NCI-H146 treated with DMSO at 0.1 percent for 48 hours (cell line): ENCODE measurements around the gene EPHA8.

Experiments used
- DNase-seq: peaks from one replicate; lab custom pipeline; 2025; ENCODE audit not compliant: unreplicated experiment; lab: John Stamatoyannopoulos, UW

EPHA8 gene

DNA sequence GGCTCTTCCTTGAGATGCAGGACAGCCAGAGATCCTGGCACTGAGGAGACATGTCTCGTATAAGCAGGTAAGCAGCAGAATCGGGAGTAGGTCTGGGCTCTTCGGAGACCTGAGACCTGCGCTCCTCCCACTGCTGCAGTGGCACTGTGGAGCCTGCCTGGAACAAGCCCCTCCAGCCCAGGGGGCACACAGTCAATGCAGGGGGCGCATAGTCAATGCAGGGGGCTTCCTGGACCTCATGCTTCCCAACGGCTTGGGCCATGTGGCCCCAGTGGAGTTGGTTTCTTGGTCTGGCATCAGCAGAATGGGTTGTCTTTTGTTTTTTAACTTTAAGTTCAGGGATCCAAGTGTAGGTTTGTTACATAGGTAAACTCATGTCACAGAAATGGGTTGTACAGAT, 27.9 kb upstream of the EPHA8 start:
- DNase-seq, result no peak

DNA sequence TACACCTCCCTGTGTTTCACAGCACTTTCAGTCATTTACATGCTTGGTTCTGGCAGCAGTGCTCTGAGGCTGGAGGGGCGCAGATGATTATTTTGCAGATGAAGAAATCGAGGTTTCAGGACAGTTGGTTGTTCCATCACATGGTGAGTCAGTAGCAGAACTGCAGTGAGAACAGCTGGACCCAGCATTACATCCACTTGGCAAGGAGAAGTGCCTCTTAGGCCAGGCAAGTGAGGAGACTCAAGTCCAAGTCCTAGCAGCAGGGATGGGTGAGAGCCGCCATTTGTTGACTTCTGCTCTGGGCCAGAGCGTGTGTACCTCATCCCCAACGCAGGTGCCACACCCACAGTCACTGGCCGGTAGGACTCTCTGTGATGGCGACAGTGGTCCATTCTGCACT, 26.8 kb upstream of the EPHA8 start:
- DNase-seq, result no peak

DNA sequence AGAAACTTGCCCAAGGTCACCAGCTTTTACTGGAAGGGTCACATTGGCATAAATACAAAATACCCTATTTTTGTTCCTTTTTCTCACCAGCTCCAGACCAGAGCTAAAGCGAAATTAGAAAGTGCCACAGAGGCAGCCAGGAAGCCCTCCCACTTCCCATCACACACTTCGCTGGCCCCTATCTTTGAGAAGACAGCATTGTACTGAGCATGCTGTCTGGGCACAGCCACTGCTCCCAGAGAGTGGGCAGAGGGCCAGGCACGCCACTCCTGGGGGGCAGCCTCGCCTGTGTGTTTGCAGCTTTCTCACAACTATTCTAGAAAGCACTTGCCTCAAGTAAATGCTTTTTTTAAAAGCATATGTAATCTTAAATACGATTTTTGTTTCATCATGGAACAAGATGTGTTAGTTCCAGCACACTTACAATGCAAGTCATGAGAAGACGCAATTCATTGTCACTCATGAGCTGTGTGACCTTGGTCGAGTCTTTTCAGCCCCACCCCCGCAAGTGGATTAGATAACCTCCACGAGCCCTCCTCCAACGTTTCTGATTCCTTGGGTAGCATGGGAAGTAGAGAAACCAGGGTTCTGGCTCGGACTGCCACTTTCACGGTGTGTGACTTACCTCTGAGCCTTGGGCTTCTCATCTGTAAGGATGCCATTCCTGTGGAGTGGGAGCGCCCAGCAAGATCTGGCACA, 25.7 kb upstream of the EPHA8 start:
- no peak for DNase-seq

DNA sequence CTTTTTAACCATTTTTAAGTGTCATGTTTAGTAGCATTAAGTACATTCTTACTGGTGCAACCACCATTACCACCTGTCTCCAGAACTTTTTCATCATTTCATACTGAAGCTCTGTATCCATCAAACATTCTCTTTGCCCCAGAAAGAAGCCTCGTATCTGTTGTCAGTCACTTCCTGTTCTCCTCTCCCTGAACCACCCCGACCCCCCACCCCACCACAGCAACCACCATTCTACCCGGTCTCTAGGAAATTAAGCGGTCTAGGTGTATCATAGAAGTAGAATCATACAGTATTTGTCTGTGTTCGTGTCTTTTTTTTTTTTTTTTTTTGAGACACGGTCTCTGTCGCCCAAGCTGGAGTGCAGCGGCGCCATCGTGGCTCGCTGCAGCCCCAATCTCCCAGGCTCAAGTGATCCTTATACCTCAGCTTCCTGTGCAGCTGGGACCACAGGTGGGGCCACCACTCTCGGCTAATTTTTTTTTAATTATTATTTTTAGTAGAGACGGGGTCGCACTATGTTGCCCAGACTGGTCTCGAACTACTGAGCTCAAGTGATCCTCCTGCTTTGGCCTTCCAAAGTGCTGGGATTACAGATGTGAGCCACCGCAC, 23.7 kb upstream of the EPHA8 start:
- DNase-seq, result no peak

DNA sequence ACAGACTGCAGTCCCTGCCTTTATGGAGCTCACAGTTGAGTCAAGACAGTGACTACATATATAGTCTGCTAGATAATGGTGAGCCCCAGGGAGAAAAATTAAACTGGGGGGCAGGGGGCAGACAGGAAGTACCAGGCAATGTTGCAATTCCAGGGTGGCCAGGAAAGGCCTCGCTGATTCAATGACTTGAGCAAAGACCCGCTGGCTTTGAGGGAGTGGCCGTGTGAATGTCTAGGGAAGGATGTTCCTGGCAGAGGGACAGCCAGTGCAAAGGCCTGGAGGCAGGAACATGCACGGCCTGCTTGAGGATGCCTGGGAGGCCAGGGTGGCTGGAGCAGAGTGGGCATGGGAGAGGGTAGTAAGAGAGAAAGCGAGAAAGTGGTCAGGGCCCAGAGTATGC, 23.0 kb upstream of the EPHA8 start:
- DNase-seq, result no peak

DNA sequence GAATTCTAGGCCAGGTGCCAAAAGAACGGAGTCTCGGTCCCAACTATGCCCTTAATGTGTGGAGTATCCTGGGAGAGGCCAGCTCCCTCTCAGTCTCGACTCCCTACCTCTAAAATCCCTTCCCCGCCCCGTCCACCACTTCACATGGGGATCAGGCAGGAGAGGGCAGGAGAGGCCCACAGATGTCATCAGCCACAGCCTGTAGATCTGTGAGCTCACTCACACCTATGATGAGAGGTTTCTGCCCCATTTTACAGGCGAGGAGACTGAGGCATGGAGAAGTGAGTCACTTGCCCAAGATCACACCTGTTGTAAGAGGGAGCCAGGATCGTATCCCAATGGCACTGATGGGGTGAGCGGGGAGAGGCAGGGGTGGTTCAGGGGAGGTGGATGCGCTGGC, 20.4 kb upstream of the EPHA8 start:
- DNase-seq, result no peak

DNA sequence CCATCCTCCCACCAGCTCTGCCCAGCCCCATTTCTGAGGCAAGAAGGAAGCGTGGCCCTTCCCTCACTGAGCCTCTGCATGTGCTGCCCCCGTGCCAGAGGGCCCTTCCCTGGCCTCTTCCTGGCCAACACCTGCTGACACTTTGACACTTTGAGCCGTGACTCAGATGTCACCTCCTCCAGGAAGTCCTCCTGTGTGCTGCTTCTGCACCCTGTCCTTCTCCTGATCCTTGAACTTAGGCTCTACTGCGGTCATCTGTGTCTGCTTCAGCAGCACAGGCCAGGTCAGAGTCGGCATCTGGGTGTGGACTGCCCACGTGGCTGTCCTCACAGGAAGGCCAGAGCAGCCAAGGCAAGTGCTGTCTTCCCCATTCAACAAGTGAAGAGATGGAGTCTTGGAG, 19.6 kb upstream of the EPHA8 start:
- no peak for DNase-seq

DNA sequence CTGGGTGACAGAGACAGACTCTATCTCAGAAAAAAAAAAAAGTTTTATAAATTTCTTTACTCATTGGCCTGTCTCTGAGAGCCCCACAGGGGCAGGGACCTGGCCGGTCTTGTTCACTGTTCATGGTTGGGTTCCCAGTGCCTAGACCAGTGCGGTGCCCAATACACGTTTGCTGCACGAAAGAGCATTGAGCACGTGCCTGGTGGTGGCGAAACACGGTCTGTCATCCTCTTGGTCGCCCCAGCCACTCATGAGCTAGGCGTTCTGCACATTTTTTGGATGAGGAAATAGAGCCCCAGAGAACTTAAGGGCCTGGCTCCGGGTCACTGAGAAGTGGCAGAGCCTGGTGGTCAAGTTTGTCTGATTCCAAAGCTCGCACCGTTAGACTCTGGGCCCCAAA, 18.7 kb upstream of the EPHA8 start:
- no peak for DNase-seq

DNA sequence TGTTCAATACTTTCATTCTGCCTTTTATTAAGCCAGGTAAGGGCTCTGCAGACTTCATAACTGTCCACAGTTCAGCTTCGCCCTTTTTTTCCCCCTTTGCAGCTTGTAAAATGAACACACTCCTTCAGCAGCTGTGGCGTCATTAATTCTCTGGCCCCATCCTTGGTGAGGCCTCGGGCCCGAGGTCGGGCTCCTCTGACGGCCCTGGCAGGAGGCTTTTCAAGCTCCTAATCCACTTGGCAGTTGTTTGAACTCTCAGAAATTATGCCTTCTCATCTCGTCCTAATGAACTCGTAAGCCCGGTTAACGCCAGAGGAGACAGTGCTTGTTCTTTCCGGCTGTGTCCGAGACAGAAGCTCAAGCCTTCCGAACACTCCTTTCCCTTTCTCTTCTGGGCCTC, 18.1 kb upstream of the EPHA8 start:
- no peak for DNase-seq

DNA sequence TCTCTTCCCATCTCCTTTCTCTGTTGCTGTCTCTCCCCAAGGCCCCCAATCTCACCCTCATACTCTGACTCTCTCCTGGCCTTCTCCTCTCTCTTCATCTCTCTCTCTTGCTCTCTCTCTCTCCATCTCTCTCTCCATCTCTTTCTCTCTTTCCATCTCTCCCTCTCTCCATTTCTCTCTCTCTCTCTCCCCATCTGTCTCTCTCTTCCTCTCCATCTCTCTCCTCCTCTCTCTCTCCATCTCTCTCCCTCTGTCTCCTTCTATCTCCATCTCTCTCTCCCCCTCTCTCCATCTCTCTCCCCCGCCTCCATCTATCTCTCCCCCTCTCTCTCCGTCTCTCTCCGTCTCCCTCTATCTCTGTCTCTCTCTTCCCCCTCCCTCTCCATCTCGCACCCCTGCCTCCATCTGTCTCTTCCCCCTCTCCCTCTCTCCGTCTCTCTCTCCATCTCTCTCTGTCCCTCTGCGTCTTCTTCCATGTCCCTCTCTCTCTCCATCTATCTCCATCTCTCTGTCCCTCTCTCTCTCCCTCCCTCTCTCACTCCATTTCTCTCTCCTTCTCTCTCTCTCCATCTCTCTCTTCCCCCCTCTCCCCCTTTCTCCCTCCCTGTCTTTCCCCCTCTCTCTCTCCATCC, 16.0 kb upstream of the EPHA8 start:
- DNase-seq, result no peak

DNA sequence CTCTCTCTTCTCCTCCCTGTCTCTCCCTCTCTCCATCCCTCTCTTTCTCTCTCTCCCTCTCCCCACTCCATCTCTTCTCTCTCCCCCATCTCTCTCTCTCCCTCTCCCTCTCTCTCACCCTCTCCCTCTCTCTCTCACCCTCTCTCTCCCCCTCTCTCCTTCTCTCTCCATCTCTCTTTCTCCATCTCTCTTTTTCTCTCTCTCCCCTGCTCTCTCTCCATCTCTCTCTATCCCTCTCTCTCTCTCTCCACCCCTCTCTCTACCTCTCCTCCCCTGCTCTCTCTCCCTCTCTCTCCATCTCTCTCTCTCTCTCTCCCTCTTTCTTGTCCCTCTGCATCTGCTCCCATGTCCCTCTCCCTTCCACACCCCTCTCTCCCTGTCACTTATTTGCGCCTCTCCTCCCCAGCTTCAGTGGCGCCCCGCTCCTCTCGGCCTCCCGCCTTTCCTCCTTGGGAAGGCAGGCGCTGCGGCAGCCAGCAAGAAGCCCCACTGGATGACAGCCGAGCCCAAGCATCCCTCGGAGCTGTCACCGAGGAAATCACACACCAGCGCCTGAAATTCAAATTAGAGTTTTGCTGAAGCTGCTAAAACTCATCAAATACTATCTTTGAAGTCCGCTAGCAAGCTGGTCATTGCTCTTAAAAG, 15.3 kb upstream of the EPHA8 start:
- no peak for DNase-seq

DNA sequence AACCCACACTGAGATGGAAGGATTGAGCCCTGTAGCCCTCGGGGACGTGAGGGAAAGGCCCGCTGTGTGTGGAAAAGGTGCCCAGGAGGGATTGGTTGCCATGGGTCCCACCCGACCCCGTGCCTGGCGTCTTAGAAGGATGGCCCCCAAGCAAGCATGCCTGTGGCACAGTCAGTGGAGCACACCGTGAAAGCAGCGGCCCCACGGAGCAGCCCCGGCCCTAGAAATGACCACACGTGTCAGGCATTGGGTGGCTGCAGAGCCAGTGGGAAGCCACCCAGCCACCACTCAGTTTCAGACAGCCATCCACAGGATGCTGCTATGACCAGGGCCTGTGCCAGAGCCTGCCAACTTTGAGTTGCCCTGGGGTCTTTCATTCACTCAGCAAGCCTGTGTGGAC, 13.3 kb upstream of the EPHA8 start:
- no peak for DNase-seq

DNA sequence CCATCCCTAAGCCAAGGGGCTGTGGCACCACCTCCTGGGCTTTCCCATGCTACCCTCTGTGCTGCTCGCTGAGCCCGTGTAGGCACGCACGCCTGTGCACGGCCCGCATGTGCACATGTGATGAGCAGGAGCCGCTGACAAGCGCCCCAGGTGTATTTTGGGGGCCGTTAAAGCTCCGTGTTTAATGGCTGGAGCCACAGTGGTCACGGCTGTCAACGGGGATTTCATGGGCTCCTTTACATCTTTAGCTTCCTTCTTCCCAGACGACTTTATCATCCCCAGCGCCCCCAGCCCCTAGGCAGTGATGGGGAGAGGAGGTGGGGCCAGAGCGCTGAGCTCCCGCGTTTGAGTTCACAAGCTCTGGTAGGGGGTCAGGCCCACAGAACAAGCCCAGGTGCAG, 11.7 kb upstream of the EPHA8 start:
- no peak for DNase-seq

DNA sequence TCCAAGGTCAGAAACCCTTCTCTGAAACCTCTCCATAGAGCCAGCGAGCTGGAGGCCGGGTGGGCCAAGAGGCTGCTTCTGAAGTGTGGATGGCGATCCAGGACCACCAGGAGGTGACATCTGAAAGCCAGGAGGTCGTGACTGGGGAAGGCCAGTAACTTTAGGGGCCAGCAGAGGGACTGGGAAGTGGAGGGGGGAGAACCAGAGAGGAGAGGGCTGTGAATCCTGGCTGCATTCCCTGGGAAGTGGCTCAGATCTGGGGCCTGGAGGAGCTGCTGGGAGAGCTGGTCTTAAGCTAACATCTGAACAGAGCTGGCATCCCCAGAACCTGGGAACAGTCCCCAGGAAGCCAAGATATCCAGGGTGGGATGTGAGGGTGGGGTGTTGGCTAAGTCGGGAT, 11.3 kb upstream of the EPHA8 start:
- no peak for DNase-seq

DNA sequence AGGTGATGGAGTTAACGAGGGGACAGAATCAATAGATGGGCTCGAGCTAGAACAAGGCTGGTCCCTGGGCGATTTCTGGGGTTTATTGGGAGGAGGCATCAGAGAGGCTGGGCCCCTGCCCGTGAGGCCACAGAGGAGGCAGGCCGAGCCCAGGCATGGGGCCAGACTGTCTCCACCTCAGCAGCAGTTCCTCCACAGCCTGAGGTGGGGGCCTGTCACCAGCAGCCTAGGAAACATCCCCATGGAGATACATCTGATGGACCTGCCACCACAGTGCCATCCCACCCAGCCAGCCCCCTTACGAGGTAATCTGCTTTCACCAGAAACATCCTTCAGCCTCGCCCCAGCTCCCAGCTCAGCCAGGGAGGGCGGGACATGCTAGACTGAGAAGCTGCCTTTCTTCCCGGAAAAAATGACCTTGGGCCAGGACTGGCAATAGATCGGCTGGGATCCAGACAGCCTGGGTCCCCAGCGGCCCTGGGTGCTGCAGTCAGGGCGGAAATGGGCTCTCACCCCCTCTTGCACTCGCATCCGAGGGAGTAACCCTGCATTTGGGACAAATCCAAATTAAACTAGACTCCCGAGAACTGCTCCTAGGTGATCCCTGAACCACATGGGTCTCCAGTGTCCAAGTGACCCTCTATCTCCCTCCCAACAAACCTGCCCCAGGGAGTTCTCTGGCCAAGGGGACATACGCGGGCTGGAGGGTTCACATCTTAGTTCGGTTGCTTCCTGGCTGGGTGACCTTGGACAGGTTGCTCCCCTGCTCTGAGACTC, 10.0 kb upstream of the EPHA8 start:
- DNase-seq, result no peak

DNA sequence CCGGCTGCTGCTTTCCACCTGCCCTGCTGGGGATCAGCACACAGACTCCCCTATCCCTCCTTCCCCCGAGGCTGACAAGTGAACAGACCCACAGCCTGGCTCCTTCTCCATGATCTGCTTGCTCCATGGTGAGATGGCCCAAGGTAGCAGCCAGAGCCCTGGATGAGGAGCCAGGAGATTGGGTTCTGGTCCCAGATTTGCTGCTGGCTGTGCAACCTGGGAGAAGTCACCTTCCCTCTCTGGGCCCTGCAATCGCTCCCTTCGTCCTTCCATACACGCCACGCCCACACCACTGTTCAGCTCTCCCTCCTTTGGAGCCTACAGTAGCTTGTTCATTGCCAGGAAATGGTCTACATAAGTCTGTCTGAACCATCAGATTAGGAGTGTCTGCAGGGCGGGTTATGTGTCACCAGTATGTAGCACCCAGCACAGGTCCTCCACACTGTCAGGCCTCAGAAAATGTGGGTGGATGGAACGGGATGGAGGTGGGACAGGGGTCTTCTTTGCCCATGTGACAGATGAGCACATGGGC, 9.2 kb upstream of the EPHA8 start:
- no peak for DNase-seq

DNA sequence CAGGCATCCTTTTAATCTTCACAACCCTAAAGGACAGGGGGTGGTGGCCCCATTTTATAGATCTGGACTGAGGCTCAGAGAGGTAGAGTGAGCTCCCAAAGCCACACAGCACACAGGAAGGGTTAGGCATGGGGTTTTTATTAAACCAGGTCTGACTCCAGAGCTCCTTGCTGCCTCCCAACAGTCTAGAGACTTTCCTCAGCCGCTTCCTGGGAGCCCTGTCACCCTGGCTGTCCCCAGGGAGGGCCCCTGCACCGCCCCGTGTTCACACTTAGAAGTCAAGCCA, 8.0 kb upstream of the EPHA8 start:
- no peak for DNase-seq

DNA sequence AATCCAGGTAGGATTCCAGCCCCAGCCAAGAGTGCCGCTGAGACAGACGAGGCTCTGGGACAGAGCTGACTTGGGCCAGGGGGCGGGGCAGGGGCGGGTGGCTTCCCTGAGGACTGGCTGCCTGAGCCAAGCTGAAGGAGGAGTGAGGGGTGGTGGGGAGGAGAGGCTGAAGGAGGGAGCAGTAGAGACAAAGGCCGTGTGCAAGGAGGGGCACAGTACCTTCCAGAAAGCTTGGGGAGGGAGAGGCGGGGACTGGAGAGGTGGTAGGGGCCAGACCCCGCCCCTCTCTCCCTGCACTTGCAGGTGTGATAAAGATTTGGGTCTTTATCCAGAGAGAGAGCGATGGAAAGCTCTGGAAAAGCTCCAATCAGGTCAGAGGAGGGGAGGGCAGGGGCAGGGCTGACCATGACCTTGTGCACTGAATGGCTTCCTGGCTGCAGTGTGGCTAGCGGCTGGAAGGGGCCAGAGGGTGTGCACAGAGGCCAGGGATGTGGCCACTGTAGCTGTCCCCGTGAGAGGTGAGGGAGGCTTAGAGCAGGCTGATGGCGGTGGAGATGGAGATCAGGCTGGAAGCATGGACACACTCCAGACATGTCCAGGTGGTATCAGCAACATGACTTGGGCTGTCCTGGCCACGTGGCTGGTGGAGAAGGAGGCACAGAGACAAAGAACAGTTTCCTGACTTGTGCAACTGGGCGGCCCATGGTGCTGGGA, 6.7 kb upstream of the EPHA8 start:
- no peak for DNase-seq

DNA sequence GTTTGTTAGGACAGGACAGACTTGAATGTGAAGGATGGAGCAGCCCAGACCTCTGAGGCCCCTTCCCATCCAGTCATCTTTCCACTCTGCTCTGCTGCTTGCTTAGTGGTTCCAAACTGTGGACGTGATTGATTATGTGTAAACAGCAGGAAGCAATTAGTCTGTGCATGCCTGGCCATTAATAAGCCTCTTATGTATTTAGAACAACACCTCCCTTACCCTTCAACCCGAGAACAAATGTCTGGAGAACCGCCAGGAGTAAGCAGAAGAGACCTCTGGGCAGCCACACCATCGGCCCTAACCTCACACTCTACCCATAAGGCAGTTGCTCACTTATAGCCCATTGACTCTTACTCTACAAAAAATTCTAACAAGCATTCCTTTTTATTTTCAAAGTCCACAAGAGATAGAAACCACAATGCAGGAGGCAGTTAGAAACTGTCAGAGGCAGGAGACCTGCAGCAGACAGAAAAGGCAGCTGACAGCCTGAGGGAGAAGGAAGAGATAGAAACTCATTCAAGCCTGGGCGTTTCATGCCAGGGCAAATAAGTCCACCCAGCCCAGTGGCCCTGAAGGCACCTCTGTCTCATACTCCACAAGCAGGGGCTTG, 5.8 kb upstream of the EPHA8 start:
- peak; percentile 74 for DNase-seq
